ENCODE data around the gene HS6ST2. TPM values are rescaled to one million over a fixed set of nuclear protein-coding genes. Genes with fewer than 3 reads are reported as not detected.
A peak's percentile ranks its signal among the peaks of the same experiment; 100 is the strongest.

Gene HS6ST2
- total and polyA plus RNA-seq, 2 experiments from 2014 or later, result not detected

- 37 to 57% methylated on average over 2 of the region's 2 CpGs for WGBS, 2 experiments (ENCODE audit: low coverage in 1 of 2, low lambda C conversion rate in 2 of 2, missing lambda C conversion rate in 2 of 2)
- no peaks in the 10 kb centered on the region for H4K20me1 ChIP-seq (ENCODE audit: insufficient read depth)
- in situ Hi-C loops (cut with MboI), result no loop called here
- TF ChIP-seq EZH2phosphoT487 (IDR thresholded peaks at IDR 0.05; ENCODE audit: insufficient read depth, low read depth) (no peak), EZH2 (IDR thresholded peaks at IDR 0.05; ENCODE audit: insufficient read depth, poor library complexity, severe bottlenecking) (no peak)
- H3K79me2 ChIP-seq (ENCODE audit: insufficient read depth), result no peaks in the 10 kb centered on the region
- H3K9me3 ChIP-seq (ENCODE audit: low read depth), result no peaks in the 10 kb centered on the region
- H2AFZ ChIP-seq, result no peak overlapping the region
- H3K36me3 ChIP-seq (ENCODE audit: low read depth), result no peaks in the 10 kb centered on the region
- no peaks in the 10 kb centered on the region for H3K4me1 ChIP-seq (ENCODE audit: insufficient read depth)
- no peaks in the 10 kb centered on the region for H3K9me2 ChIP-seq (ENCODE audit: insufficient read depth)
- no peak for DNase-seq
- H3K4me2 ChIP-seq (ENCODE audit: unreplicated experiment), result no peak overlapping the region
- no peak overlapping the region for H3K27ac ChIP-seq
- no peak overlapping the region for H3K4me3 ChIP-seq
- no peaks in the 10 kb centered on the region for H3K27me3 ChIP-seq (replicated peaks; ENCODE audit: insufficient read depth)
- no peaks in the 10 kb centered on the region for H3F3A ChIP-seq (ENCODE audit: insufficient read depth)
- no peak overlapping the region for H3K9ac ChIP-seq
Observed at GRCh38 chrX:132665676-132666075, 292.8 kb downstream of the HS6ST2 start.

GRCh38 chrX:132664273-132664672, 294.2 kb downstream of the HS6ST2 start:
- Histone ChIP-seq H3K27me3 (replicated peaks; ENCODE audit: insufficient read depth) (no peaks in the 10 kb centered on the region), H3K9me3 (ENCODE audit: low read depth) (no peaks in the 10 kb centered on the region), H3K4me2 (ENCODE audit: unreplicated experiment) (no peak overlapping the region), H3K9me2 (ENCODE audit: insufficient read depth) (no peaks in the 10 kb centered on the region), H3K27ac (no peak overlapping the region), H3K4me3 (no peak overlapping the region), H3K9ac (no peak overlapping the region), H4K20me1 (ENCODE audit: insufficient read depth) (no peaks in the 10 kb centered on the region), H3K36me3 (ENCODE audit: low read depth) (no peaks in the 10 kb centered on the region), H2AFZ (no peak overlapping the region), H3K79me2 (ENCODE audit: insufficient read depth) (no peaks in the 10 kb centered on the region), H3F3A (ENCODE audit: insufficient read depth) (no peaks in the 10 kb centered on the region), H3K4me1 (ENCODE audit: insufficient read depth) (no peaks in the 10 kb centered on the region)
- TF ChIP-seq EZH2phosphoT487 (IDR thresholded peaks at IDR 0.05; ENCODE audit: insufficient read depth, low read depth) (no peak), EZH2 (IDR thresholded peaks at IDR 0.05; ENCODE audit: insufficient read depth, poor library complexity, severe bottlenecking) (no peak)
- no peak for DNase-seq
- in situ Hi-C loops (cut with MboI), result no loop called here
- WGBS, 2 experiments (ENCODE audit: low coverage in 1 of 2, low lambda C conversion rate in 2 of 2, missing lambda C conversion rate in 2 of 2), result 79 to 82% methylated on average over 3 of the region's 3 CpGs

GRCh38 chrX:132662844-132663243, 295.6 kb downstream of the HS6ST2 start:
- no peaks in the 10 kb centered on the region for H4K20me1 ChIP-seq (ENCODE audit: insufficient read depth)
- no peaks in the 10 kb centered on the region for H3F3A ChIP-seq (ENCODE audit: insufficient read depth)
- no peaks in the 10 kb centered on the region for H3K79me2 ChIP-seq (ENCODE audit: insufficient read depth)
- H3K9me2 ChIP-seq (ENCODE audit: insufficient read depth), result no peaks in the 10 kb centered on the region
- no peaks in the 10 kb centered on the region for H3K4me1 ChIP-seq (ENCODE audit: insufficient read depth)
- no peak for TF ChIP-seq EZH2phosphoT487 (IDR thresholded peaks at IDR 0.05; ENCODE audit: insufficient read depth, low read depth)
- TF ChIP-seq EZH2 (IDR thresholded peaks at IDR 0.05; ENCODE audit: insufficient read depth, poor library complexity, severe bottlenecking), result no peak
- no peak overlapping the region for H3K9ac ChIP-seq
- in situ Hi-C loops (cut with MboI), result no loop called here
- no peak overlapping the region for H3K4me3 ChIP-seq
- no peaks in the 10 kb centered on the region for H3K9me3 ChIP-seq (ENCODE audit: low read depth)
- no peak overlapping the region for H3K27ac ChIP-seq
- H3K36me3 ChIP-seq (ENCODE audit: low read depth), result no peaks in the 10 kb centered on the region
- no peak overlapping the region for H3K4me2 ChIP-seq (ENCODE audit: unreplicated experiment)
- H2AFZ ChIP-seq, result no peak overlapping the region
- no peak for DNase-seq
- WGBS, 2 experiments (ENCODE audit: low coverage in 1 of 2, low lambda C conversion rate in 2 of 2, missing lambda C conversion rate in 2 of 2), result 0 to 6% methylated on average over 1 to 2 of the region's 2 CpGs
- H3K27me3 ChIP-seq (replicated peaks; ENCODE audit: insufficient read depth), result no peaks in the 10 kb centered on the region

- WGBS, 2 experiments (ENCODE audit: low coverage in 1 of 2, low lambda C conversion rate in 2 of 2, missing lambda C conversion rate in 2 of 2), result 59 to 69% methylated on average over 5 of the region's 5 CpGs
- no peak overlapping the region for H2AFZ ChIP-seq
Observed at GRCh38 chrX:132657876-132658275, 300.6 kb downstream of the HS6ST2 start.

GRCh38 chrX:132652871-132653270, 305.6 kb downstream of the HS6ST2 start:
- no peak overlapping the region for H3K9ac ChIP-seq
- H3K9me3 ChIP-seq (ENCODE audit: low read depth), result no peaks in the 10 kb centered on the region
- 29 to 35% methylated on average over 4 of the region's 4 CpGs for WGBS, 2 experiments (ENCODE audit: low coverage in 1 of 2, low lambda C conversion rate in 2 of 2, missing lambda C conversion rate in 2 of 2)
- peak; percentile 26 for DNase-seq
- no peaks in the 10 kb centered on the region for H3K36me3 ChIP-seq (ENCODE audit: low read depth)
- H3K4me1 ChIP-seq (ENCODE audit: insufficient read depth), result peaks cover 28% of the 10 kb centered on the region
- H3K4me2 ChIP-seq (ENCODE audit: unreplicated experiment), result peak overlapping the region; percentile 16
- no peaks in the 10 kb centered on the region for H3K9me2 ChIP-seq (ENCODE audit: insufficient read depth)
- in situ Hi-C loops (cut with MboI), result no loop called here
- no peak overlapping the region for H3K27ac ChIP-seq
- H3F3A ChIP-seq (ENCODE audit: insufficient read depth), result peaks cover 33% of the 10 kb centered on the region
- TF ChIP-seq EZH2phosphoT487 (IDR thresholded peaks at IDR 0.05; ENCODE audit: insufficient read depth, low read depth) (no peak), EZH2 (IDR thresholded peaks at IDR 0.05; ENCODE audit: insufficient read depth, poor library complexity, severe bottlenecking) (no peak)
- H3K27me3 ChIP-seq (replicated peaks; ENCODE audit: insufficient read depth), result no peaks in the 10 kb centered on the region
- H4K20me1 ChIP-seq (ENCODE audit: insufficient read depth), result no peaks in the 10 kb centered on the region
- H2AFZ ChIP-seq, result no peak overlapping the region
- H3K79me2 ChIP-seq (ENCODE audit: insufficient read depth), result no peaks in the 10 kb centered on the region
- H3K4me3 ChIP-seq, result no peak overlapping the region

More at GRCh38 chrX:132657876-132658275, 300.6 kb downstream of the HS6ST2 start:
- H3K79me2 ChIP-seq (ENCODE audit: insufficient read depth), result no peaks in the 10 kb centered on the region
- no peaks in the 10 kb centered on the region for H3F3A ChIP-seq (ENCODE audit: insufficient read depth)
- no peaks in the 10 kb centered on the region; the same call in 1 of the 2 replicates for H3K4me1 ChIP-seq (ENCODE audit: insufficient read depth)
- H3K9me2 ChIP-seq (ENCODE audit: insufficient read depth), result no peaks in the 10 kb centered on the region
- H3K9ac ChIP-seq, result no peak overlapping the region
- H3K36me3 ChIP-seq (ENCODE audit: low read depth), result no peaks in the 10 kb centered on the region
- no peak overlapping the region for H3K4me2 ChIP-seq (ENCODE audit: unreplicated experiment)
- no peak for DNase-seq
- H3K9me3 ChIP-seq (ENCODE audit: low read depth), result no peaks in the 10 kb centered on the region
- no peaks in the 10 kb centered on the region for H3K27me3 ChIP-seq (replicated peaks; ENCODE audit: insufficient read depth)
- no peak for TF ChIP-seq EZH2 (IDR thresholded peaks at IDR 0.05; ENCODE audit: insufficient read depth, poor library complexity, severe bottlenecking)
- no peak for TF ChIP-seq EZH2phosphoT487 (IDR thresholded peaks at IDR 0.05; ENCODE audit: insufficient read depth, low read depth)
- H4K20me1 ChIP-seq (ENCODE audit: insufficient read depth), result no peaks in the 10 kb centered on the region
- H3K4me3 ChIP-seq, result no peak overlapping the region
- H3K27ac ChIP-seq, result no peak overlapping the region
- in situ Hi-C loops (cut with MboI), result no loop called here
